A673 (cell line): Measurements from ENCODE around the gene EMC1.

ENCODE experiments used
- CTCF ChIP-seq: fragments of 300-800, 200-600 bp; sonication (generic); conservative IDR thresholded peaks from 2 replicates; pipeline ENCODE4 v1.5.1; 2017; ENCODE audit warnings: low read depth, mild to moderate bottlenecking, antibody characterized with exemption, low read length, moderate library complexity, mixed read lengths
- EZH2 ChIP-seq: fragments of 200-600 bp; sonication (generic); IDR thresholded peaks from 2 replicates; pipeline ENCODE4 v1.6.1; 2017; ENCODE audit warnings: borderline replicate concordance, low read depth, mild to moderate bottlenecking, mixed read lengths, antibody characterized with exemption, low read length; ENCODE audit not compliant: poor library complexity, severe bottlenecking

- TF ChIP-seq CTCF (no peak), EZH2 (no peak)
These were observed 39.2 kb downstream of the EMC1 start for GRCh38 chr1:19212167-19212566.
